Fibroblast of the aortic adventitia (primary cell): Measurements from ENCODE around the gene CREB5. TPM values are rescaled to one million over a fixed set of nuclear protein-coding genes. Genes with fewer than 3 reads are reported as not detected.

Experiments used
- DNase-seq: peaks from one replicate; pipeline ENCODE4 v3.0.0-alpha.2; 2010; ENCODE audit warnings: low read depth
- H3K4me3 ChIP-seq: 2 replicates; pipeline ENCODE4 v1.5.1; 2011; ENCODE audit warnings: low read depth, mild to moderate bottlenecking, control low read depth, low read length, moderate library complexity
- total RNA-seq: library from RNA; depleted of rRNA; stranded (reverse); fragments of >200 nt; gene quantifications from 2 replicates; pipeline ENCODE4 v1.2.3, GENCODE V29; 2012; ENCODE audit warnings: low replicate concordance
- TF ChIP-seq, protein P1 (sequence below): IDR thresholded peaks from 2 replicates; pipeline ENCODE4 v1.5.1; 2011; ENCODE audit warnings: mild to moderate bottlenecking, low read length, control low read depth, inconsistent platforms; ENCODE audit not compliant: insufficient read depth

The CREB5 gene
- total RNA-seq, 1 donor: 5.2 TPM

DNA sequence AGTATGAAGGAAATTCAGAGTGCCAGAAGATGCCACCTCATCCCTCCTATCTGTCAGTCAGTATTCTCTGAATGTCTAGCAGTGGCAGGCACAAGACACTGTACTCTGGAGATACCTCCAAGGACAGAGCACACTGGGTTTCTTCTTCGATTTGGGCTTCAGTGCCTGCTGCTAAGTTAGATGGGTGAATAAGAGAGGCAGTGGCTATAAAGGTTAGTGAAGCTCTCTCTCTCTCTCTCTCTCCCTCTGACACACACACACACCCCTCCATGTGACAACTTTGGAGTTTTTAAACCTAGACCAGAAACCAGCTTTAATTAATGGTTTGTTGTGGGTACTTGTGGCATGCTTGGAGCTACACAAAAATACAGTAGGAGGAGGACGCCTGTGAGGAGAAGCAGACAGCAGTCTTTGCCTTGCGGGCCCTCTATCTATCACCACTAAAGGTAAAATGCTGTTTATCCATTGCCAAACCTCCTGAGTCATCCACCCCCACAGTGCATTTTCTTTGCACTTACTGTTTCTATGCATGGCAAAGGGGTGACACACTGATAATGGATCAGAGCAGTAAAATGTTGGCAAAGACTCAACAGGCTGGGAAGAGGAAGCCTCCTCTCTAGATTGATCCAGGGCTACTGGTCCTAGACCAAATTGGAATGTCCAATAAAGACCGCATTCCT lies 443.4 kb downstream of the CREB5 start:
- TF ChIP-seq, protein P1, sequence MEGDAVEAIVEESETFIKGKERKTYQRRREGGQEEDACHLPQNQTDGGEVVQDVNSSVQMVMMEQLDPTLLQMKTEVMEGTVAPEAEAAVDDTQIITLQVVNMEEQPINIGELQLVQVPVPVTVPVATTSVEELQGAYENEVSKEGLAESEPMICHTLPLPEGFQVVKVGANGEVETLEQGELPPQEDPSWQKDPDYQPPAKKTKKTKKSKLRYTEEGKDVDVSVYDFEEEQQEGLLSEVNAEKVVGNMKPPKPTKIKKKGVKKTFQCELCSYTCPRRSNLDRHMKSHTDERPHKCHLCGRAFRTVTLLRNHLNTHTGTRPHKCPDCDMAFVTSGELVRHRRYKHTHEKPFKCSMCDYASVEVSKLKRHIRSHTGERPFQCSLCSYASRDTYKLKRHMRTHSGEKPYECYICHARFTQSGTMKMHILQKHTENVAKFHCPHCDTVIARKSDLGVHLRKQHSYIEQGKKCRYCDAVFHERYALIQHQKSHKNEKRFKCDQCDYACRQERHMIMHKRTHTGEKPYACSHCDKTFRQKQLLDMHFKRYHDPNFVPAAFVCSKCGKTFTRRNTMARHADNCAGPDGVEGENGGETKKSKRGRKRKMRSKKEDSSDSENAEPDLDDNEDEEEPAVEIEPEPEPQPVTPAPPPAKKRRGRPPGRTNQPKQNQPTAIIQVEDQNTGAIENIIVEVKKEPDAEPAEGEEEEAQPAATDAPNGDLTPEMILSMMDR: no peak
- no peak overlapping the region for H3K4me3 ChIP-seq
- peak; percentile 90 for DNase-seq

DNA sequence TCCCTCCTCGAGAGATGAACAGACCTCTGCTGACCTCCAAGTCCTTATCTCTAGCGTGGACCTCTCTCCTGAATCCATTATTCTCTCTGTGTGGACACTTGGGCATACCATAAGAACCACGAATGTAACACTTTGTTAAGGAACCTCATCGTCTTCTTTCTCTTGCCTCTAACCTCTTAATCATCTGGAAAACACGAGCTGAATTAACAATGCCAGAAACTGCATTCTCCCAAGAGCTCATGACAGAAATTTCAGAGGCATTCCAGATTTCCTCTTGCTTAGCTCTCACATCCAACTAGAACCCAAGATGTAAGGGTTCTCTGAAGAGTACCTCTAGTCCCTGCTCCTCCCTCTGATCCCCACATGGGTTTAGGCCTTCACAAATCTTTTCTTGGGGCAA lies 444.3 kb downstream of the CREB5 start:
- peak; percentile 46 for DNase-seq
- TF ChIP-seq, protein P1: no peak
- H3K4me3 ChIP-seq: no peak overlapping the region

DNA sequence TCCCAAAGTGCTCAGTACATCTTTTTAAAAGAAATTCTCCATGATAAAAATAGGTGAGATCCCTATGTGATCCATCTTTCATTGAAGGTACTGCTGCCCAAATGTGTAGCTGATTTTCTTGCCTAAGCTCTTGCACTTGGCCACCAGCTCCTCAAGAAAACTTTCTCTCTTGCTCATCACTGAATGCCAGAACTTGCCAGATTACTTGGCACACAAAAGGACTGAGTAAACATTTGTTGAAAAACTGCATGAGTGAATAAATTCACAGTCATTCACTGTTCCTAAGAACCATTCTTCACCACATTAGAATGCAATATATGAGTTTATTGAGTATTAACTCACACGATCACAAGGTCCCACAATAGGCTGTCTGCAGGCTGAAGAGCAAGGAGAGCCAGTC lies 445.9 kb downstream of the CREB5 start:
- peak; percentile 78 for DNase-seq

DNA sequence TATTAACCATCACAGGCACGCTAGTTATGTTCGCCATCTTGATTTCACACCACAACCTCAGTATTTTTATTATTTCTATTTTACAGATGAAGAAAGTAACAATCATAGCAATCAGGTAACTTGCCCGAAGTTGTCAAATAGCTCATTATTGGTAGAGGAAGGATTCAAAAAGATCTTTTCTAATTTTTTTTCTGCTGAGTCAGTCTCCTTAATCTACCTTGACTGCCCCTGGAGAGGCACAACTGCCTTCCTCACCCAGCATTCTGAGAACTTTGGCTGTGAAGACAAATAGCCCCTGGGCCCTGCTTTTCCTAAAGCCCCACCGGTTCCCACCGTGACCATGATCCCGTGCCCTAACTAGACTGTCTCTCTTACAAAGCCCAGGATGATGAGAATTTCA lies 446.6 kb downstream of the CREB5 start:
- TF ChIP-seq, protein P1: no peak
- no peak overlapping the region for H3K4me3 ChIP-seq

More for the DNA sequence above, 445.9 kb downstream of the CREB5 start:
- no peak overlapping the region for H3K4me3 ChIP-seq
- TF ChIP-seq, protein P1: no peak

DNA sequence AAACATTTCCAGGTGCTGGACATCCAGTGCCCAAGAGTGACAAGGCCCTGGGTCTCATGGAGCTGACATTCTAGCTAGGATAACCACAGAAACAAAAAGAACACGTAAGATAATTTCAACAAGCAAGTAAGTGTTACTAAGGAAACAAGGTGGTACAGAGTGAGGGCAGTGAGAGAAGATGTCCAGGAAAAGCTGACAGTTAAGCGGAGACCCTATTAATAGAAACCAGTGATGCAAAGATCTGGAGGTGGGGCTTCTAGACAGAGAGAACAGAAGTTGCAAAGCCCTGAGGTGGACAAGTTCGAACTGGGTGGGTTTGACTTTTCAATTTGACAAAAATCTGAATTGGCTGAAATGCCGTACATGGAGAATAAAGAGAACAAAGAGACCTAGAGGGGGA lies 449.5 kb downstream of the CREB5 start:
- TF ChIP-seq, protein P1: no peak

More for the DNA sequence above, 446.6 kb downstream of the CREB5 start:
- no peak for DNase-seq

DNA sequence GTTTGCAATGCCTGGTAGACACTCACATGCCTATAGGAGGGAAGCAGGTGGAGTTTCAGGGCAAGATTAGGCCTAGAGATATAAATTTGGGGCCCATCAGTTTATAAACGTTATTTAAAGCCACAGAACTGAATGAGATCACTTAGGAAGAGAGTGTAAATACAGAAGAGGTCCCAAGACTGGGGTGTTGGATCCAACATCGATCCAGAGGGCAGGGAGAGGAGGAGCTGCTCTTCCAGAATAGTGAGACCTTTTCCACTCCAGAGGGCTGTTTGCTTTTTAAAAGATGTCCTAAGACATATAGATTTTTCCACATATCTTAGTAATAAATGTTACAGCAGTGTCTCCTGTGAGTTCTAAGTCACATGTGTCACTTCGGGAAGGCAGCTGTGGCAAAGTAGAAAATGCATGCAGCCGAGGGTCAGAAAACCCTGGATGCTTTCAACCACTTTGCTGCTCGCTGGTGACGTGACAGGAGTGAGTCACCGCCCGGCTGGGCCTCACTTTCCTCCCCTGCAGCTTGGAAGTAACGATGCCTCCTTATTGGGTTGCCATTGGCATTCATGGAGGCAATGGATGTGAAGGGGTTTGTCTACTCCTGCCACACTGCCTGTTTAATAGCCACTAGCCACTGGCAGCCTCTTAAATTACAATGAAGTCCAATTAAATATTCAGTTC lies 450.4 kb downstream of the CREB5 start:
- TF ChIP-seq, protein P1: no peak
- H3K4me3 ChIP-seq: no peak overlapping the region
- no peak for DNase-seq

More for the DNA sequence above, 449.5 kb downstream of the CREB5 start:
- no peak overlapping the region for H3K4me3 ChIP-seq
- DNase-seq: no peak
